Naive thymus-derived CD4-positive, alpha-beta T cell (primary cell): ENCODE data around the gene ABR. TPM values are rescaled to one million over a fixed set of nuclear protein-coding genes. Genes with fewer than 3 reads are reported as not detected.

Experiments
- ATAC-seq: fragments of 150-1000 bp; cut with Tn5 transposase; 2 replicates; pipeline ENCODE4 v1.10.0; 2021; ENCODE audit warnings: mild to moderate bottlenecking, moderate library complexity
- CTCF ChIA-PET: fragments of 350-600 bp; sonication (Branson Sonifier 250); formaldehyde crosslinking; loops from one replicate; lab custom pipeline; 2021; ENCODE audit warnings: antibody characterized with exemption; lab: Charles Lee
- POLR2A ChIA-PET: fragments of 350-600 bp; sonication (Branson Sonifier 250); formaldehyde crosslinking; loops from one replicate; lab custom pipeline; 2021; ENCODE audit warnings: antibody characterized with exemption, inconsistent platforms; lab: Charles Lee
- DNase-seq, 9 donors: peaks; one replicate each; pipeline versions ENCODE4 v3.0.0 to v3.0.0-alpha.2; 2020 to 2022; ENCODE audit warnings: mixed read lengths in 1 of 9
- H3K27ac ChIP-seq: one replicate; pipeline ENCODE4 v1.7.0; 2013; ENCODE audit warnings: mild to moderate bottlenecking, low read depth, low read length, moderate library complexity
- H3K27me3 ChIP-seq, 2 donors: one replicate each; pipeline ENCODE4 v1.7.0; 2013; ENCODE audit warnings: low read length in 2 of 2, mild to moderate bottlenecking in 2 of 2, moderate library complexity in 2 of 2; ENCODE audit not compliant: control insufficient read depth in 2 of 2, insufficient read depth in 2 of 2
- H3K36me3 ChIP-seq, 3 experiments: 1 replicate in 2 of 3; 2 replicates in 1 of 3; pipeline ENCODE4 v1.7.0; 2013; ENCODE audit warnings: low read length in 3 of 3, mild to moderate bottlenecking in 3 of 3, moderate library complexity in 1 of 3; ENCODE audit not compliant: insufficient read depth in 3 of 3, control insufficient read depth in 2 of 3
- H3K4me1 ChIP-seq, 2 donors: one replicate each; pipeline ENCODE4 v1.7.0; 2013; ENCODE audit warnings: low read length in 2 of 2, mild to moderate bottlenecking in 2 of 2, moderate library complexity in 1 of 2; ENCODE audit not compliant: control insufficient read depth in 2 of 2, insufficient read depth in 2 of 2
- H3K4me3 ChIP-seq: 2 replicates; pipeline ENCODE4 v1.7.0; 2013; ENCODE audit warnings: mild to moderate bottlenecking, low read length
- H3K9me3 ChIP-seq, 3 experiments: 1 replicate in 2 of 3; 2 replicates in 1 of 3; pipeline ENCODE4 v1.7.0; 2013; ENCODE audit warnings: low read length in 3 of 3; ENCODE audit not compliant: control insufficient read depth in 2 of 3
- H3K27ac Mint-ChIP-seq, 9 donors: one replicate each; pipeline ENCODE4 v1.8.0; 2020 to 2022; ENCODE audit warnings: mixed read lengths in 9 of 9, mild to moderate bottlenecking in 8 of 9, moderate library complexity in 5 of 9, inconsistent platforms in 2 of 9
- H3K27me3 Mint-ChIP-seq, 5 donors: one replicate each; pipeline ENCODE4 v1.8.0; 2021 to 2022; ENCODE audit warnings: mixed read lengths in 5 of 5, mild to moderate bottlenecking in 1 of 5
- H3K36me3 Mint-ChIP-seq, 5 donors: one replicate each; pipeline ENCODE4 v1.8.0; 2020 to 2022; ENCODE audit warnings: mixed read lengths in 5 of 5, mild to moderate bottlenecking in 3 of 5, inconsistent platforms in 1 of 5
- H3K4me1 Mint-ChIP-seq, 7 donors: one replicate each; pipeline ENCODE4 v1.8.0; 2020 to 2022; ENCODE audit warnings: mixed read lengths in 7 of 7, mild to moderate bottlenecking in 3 of 7, inconsistent platforms in 1 of 7
- H3K4me3 Mint-ChIP-seq, 10 donors: one replicate each; pipeline ENCODE4 v1.8.0; 2020 to 2022; ENCODE audit warnings: mild to moderate bottlenecking in 10 of 10, mixed read lengths in 10 of 10, moderate library complexity in 6 of 10, inconsistent platforms in 2 of 10
- H3K9me3 Mint-ChIP-seq, 11 donors: one replicate each; pipeline ENCODE4 v1.8.0; 2020 to 2022; ENCODE audit warnings: mixed read lengths in 11 of 11, mild to moderate bottlenecking in 4 of 11, inconsistent platforms in 1 of 11, moderate library complexity in 1 of 11
- intact Hi-C, 2 donors: fragments of 100-400 bp; cut with micrococcal nuclease; formaldehyde crosslinking; loops; one replicate each; pipeline ENCODE4 v1.15.1; 2023
- polyA plus RNA-seq, 2 donors: library from polyadenylated mRNA; unstranded; fragments of 300-500 nt; fragmentation: Illumina TruSeq; gene quantifications; one replicate each; pipeline ENCODE4 v1.2.3, GENCODE V29; 2021
- total RNA-seq, 6 experiments: library from RNA in 5 of 6; stranded (reverse) in 5 of 6; gene quantifications; 1 replicate in 5 of 6; 2 replicates in 1 of 6; pipeline ENCODE4 v1.2.3 and lab custom pipeline; 2021 to 2026

ABR gene
- total and polyA plus RNA-seq, 7 experiments from 2014 or later = 13.1 to 152 (median 139) TPM

DNA sequence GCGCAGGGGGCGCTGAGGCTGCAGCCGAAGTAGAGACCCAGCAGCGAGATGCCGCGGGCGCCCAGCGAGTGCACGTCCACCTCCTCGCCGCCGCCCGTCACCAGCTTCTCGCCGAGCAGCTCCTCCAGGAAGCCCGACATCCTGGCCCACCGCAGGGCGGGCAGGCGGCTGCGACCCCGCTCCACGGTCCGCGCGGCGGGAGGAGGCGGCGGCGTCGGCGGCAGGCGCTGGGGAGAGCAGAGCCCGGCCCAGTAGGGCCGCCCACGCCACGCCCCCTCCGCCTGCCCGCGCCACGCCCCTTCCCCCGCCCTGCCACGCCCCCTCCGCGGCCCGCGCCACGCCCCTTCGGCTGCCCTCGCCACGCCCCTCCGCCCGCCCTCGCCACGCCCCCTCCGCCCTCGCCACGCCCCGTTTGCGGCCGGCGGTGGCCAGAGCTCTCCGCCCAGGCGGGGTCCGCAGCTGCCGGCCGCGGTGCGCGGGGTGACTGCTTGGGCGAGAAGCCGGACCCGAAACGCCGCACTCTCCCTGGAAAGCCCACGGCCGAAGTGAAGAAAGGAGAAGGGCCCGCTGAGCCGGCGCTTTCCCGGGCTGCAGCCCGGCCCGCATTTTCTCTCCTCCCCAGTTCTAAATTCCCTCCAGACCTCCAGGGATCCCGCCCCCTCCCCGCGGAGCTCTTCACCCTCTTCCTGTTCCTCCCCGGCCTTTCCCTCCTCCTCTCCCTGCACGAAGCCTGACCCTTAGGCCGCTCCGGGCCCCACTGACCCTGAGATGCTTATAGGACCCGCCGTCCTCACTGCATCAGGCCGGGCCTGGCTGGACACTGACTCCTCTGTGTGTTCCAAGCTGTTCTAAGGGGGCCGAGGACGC lies 200.0 kb downstream of the ABR start, which contains the start of gene NXN:
TSS of gene NXN (minus strand) at position 238 of the 867 bp plus-strand sequence.
- peaks cover 8 to 19% of the 10 kb centered on the region in 2 donors for H3K4me1 ChIP-seq
- Mint-ChIP-seq H3K9me3 (no peaks in the 10 kb centered on the region), H3K4me3 (peak within 1 kb of the TSS; percentile 64 to 88 (median 80)), H3K27ac (peak within 1 kb of the TSS in 7 of 9 donors; percentile 72 to 88 (median 79)), H3K27me3 (peaks cover 27 to 42% (median 34%) of the 10 kb centered on the region in 5 donors), H3K36me3 (no peaks in the 10 kb centered on the region), H3K4me1 (peaks cover 13 to 20% (median 15%) of the 10 kb centered on the region in 7 donors)
- ChIA-PET CTCF (interaction anchor here (1.2 to 4.7 kb wide), 4 partner anchors 17 to 198 kb away, joined by 3 to 35 read pairs (median 18); partner anchors contain the start of genes GLOD4, MRM3 and TIMM22), POLR2A (interaction anchor here (1.4 to 2.7 kb wide), 4 partner anchors 17 to 564 kb away, joined by 3 to 25 read pairs (median 10); partner anchors contain the start of genes GLOD4, MRM3 and TIMM22)
- H3K27ac ChIP-seq = peak within 1 kb of the TSS; percentile 56
- ATAC-seq = peak; percentile 99
- intact Hi-C loops = loop anchor here (1.0 to 5.0 kb wide), 5 partner anchors 227 to 837 kb away; partner anchors contain the start of genes GEMIN4 (in 1 of the 2), TLCD3A (in 1 of the 2) and VPS53 (in 1 of the 2)
- H3K4me3 ChIP-seq = peak within 1 kb of the TSS; percentile 50
- H3K9me3 ChIP-seq = no peaks in the 10 kb centered on the region
- no peaks in the 10 kb centered on the region for H3K36me3 ChIP-seq
- peak; percentile 72 to 96 (median 83) for DNase-seq
- H3K27me3 ChIP-seq = peaks cover 6 to 11% of the 10 kb centered on the region in 2 donors

DNA sequence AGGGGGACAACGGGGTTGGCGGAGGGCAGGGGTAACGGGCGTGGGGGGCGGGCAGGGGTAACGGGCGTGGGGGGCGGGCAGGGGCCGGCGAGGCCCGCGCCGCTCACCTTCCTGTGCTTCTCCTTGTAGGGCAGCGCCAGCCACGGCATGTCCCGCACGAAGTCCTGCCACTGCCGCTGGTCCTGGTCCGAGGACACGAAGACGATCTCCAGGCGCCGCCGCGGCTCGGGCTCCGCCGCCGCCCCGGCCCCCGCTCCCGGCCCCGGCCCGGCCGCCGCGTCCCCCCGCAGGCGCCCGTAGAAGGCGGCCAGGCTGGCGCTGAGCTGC lies 200.6 kb downstream of the ABR start:
- DNase-seq (peak in 1 of 9 donors; percentile 16), ATAC-seq (no peak)
- no peak overlapping the region for H3K4me3 ChIP-seq
- peaks cover 8 to 19% of the 10 kb centered on the region in 2 donors for H3K4me1 ChIP-seq
- Mint-ChIP-seq H3K36me3 (no peaks in the 10 kb centered on the region), H3K9me3 (no peaks in the 10 kb centered on the region), H3K4me3 (peak overlapping the region in 3 of 10 donors; percentile 79 to 80 (median 80)), H3K4me1 (peaks cover 13 to 20% (median 15%) of the 10 kb centered on the region in 7 donors), H3K27me3 (peaks cover 30 to 44% (median 37%) of the 10 kb centered on the region in 5 donors), H3K27ac (no peak overlapping the region)
- CTCF ChIA-PET = interaction anchor here (2.1 to 4.7 kb wide), 2 partner anchors 18 to 100 kb away, joined by 23 to 35 read pairs; partner anchors contain the start of gene TIMM22
- intact Hi-C loops = loop anchor here (1.0 to 5.0 kb wide), 3 partner anchors 227 to 265 kb away; partner anchors contain the start of genes GEMIN4 (in 1 of the 2), TLCD3A (in 1 of the 2) and VPS53 (in 1 of the 2)
- H3K27ac ChIP-seq = no peak overlapping the region
- H3K27me3 ChIP-seq = peaks cover 6 to 11% of the 10 kb centered on the region in 2 donors
- no peaks in the 10 kb centered on the region for H3K36me3 ChIP-seq
- no peaks in the 10 kb centered on the region for H3K9me3 ChIP-seq
- POLR2A ChIA-PET = interaction anchor here (2.1 to 2.7 kb wide), 2 partner anchors 18 to 197 kb away, joined by 17 to 25 read pairs; partner anchors contain the start of genes GLOD4, MRM3 and TIMM22

DNA sequence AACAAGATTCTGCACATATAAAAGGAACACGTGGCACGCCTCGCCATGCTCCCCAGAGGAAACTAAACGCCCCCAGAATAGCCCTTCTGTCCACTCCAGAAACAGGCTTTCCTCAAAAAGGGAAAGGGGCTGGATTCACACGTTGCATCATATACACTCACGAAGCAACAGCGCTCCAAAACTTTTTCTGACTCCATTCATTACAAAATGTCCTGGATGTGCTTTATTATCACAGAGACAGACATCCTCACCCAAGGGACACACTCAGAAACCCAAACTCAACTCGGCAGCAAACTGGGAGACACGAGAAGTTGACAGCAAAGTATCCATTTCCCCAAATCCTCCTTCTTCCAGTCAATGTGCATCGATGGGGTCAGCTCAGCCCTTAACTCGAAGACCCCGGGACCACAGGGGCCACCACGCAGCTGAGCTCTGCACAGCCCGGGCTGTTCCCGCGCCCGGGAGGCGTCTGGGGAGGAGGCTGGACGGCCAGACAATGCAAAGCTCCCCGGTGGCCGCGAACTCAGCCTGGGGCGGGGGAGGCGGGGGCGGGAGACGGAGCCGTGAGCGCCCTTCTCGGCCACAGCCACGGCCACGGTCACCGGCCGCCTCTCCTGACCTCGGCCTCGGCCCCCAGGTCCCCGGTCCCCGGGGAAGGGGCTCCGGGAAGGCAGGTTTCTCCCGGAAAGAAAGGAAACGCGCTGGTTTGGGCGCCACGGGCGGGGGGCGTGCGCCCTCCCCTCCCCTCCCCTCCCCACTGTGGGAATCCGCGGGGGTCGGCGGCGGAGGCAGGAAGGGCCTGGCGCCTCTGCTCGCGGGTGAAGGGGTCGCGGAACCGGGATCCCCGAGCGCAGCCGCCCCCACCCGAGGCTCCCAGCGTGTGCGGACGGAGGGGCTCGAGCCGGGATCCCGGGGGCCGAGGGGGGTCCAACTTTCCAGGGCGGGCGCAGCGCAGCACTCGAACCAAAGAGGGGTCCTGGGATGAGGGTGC lies 201.4 kb downstream of the ABR start:
- H3K27ac Mint-ChIP-seq = peak overlapping the region in 7 of 9 donors; percentile 8 to 83 (median 49)
- no peak for ATAC-seq
- H3K4me1 Mint-ChIP-seq = peaks cover 13 to 20% (median 15%) of the 10 kb centered on the region in 7 donors
- peaks cover 8 to 19% of the 10 kb centered on the region in 2 donors for H3K4me1 ChIP-seq
- peaks cover 32 to 44% (median 40%) of the 10 kb centered on the region in 5 donors for H3K27me3 Mint-ChIP-seq
- no peak overlapping the region for H3K4me3 ChIP-seq
- intact Hi-C loops = loop anchor here (1.0 to 5.0 kb wide), 3 partner anchors 226 to 264 kb away; partner anchors contain the start of genes GEMIN4 (in 1 of the 2), TLCD3A (in 1 of the 2) and VPS53 (in 1 of the 2)
- DNase-seq = peak in 3 of 9 donors; percentile 11 to 26 (median 20)
- H3K9me3 ChIP-seq = no peaks in the 10 kb centered on the region
- no peaks in the 10 kb centered on the region for H3K36me3 ChIP-seq
- no peaks in the 10 kb centered on the region for H3K36me3 Mint-ChIP-seq
- ChIA-PET POLR2A (no interaction called here), CTCF (interaction anchor here (1.4 to 4.7 kb wide), 2 partner anchors 19 kb away, joined by 3 to 35 read pairs; partner anchors contain the start of gene TIMM22)
- peak overlapping the region; percentile 70 to 92 (median 80) for H3K4me3 Mint-ChIP-seq
- H3K9me3 Mint-ChIP-seq = no peaks in the 10 kb centered on the region
- peaks cover 6 to 11% of the 10 kb centered on the region in 2 donors for H3K27me3 ChIP-seq
- H3K27ac ChIP-seq = no peak overlapping the region

DNA sequence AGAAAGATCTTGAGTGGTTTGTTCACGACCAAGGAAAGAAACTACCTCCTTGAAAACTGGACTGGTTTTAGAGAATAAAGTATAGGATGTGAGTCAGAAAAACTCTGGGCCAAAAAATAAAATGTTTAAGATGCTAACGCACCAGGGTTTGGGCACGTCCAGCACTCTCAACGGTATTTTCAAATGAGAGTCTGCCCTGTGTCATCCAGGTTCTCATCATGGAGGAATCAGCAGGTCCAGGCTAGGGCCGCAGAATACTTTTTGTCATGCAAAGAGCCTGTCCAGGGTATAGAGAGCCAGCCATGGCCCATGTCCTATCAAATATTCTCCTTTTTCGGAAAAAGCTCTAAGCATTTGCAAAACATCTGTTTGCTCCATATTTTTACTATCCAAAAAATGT lies 202.6 kb downstream of the ABR start:
- no peak overlapping the region for H3K27ac Mint-ChIP-seq
- peaks cover 13 to 20% (median 15%) of the 10 kb centered on the region in 7 donors for H3K4me1 Mint-ChIP-seq
- H3K27me3 ChIP-seq = peaks cover 6 to 11% of the 10 kb centered on the region in 2 donors
- H3K36me3 Mint-ChIP-seq = no peaks in the 10 kb centered on the region
- intact Hi-C loops = loop anchor here in 1 of 2 donors (5.0 kb wide), 1 partner anchor 245 kb away; the partner anchor contains the start of gene TLCD3A
- ATAC-seq (no peak), DNase-seq (no peak)
- POLR2A ChIA-PET = no interaction called here
- H3K27me3 Mint-ChIP-seq = peaks cover 42 to 46% (median 44%) of the 10 kb centered on the region in 5 donors
- no peaks in the 10 kb centered on the region for H3K36me3 ChIP-seq
- H3K27ac ChIP-seq = no peak overlapping the region
- H3K4me1 ChIP-seq = peaks cover 8 to 19% of the 10 kb centered on the region in 2 donors
- CTCF ChIA-PET = interaction anchor here (0.7 kb wide), 1 partner anchor 200 kb away, joined by 3 read pairs; no protein-coding TSS in a partner anchor
- no peaks in the 10 kb centered on the region for H3K9me3 ChIP-seq
- H3K4me3 ChIP-seq = no peak overlapping the region
- no peak overlapping the region for H3K4me3 Mint-ChIP-seq
- no peaks in the 10 kb centered on the region for H3K9me3 Mint-ChIP-seq

DNA sequence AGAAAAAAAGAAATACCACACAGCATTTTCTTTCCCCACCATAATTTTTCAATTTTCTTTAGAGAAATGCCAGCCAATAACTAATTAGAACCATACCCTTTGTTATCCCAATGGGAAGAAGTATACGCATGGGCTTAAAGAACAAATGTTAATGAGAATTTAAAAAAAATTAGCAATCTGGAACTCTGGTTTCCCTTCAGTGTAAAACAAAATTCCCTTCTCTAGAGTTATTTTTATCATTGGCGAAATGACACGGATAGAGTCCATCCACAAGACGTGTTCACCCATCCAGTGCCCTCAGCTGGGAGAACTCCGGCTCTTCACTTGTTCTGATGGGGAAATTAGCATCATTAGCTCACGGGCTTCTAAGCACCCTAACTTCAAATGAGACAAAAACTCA lies 203.5 kb downstream of the ABR start:
- POLR2A ChIA-PET = interaction anchor here (0.6 kb wide), 1 partner anchor 239 kb away, joined by 4 read pairs; no protein-coding TSS in a partner anchor

More for the DNA sequence above, 203.5 kb downstream of the ABR start:
- CTCF ChIA-PET = interaction anchor here (0.7 kb wide), 1 partner anchor 12 kb away, joined by 3 read pairs; no protein-coding TSS in a partner anchor
- no peaks in the 10 kb centered on the region for H3K9me3 ChIP-seq
- Mint-ChIP-seq H3K27ac (no peak overlapping the region), H3K36me3 (no peaks in the 10 kb centered on the region), H3K9me3 (no peaks in the 10 kb centered on the region), H3K4me3 (no peak overlapping the region), H3K27me3 (peaks cover 43 to 46% (median 44%) of the 10 kb centered on the region in 5 donors), H3K4me1 (peaks cover 13 to 20% (median 15%) of the 10 kb centered on the region in 7 donors)
- no peaks in the 10 kb centered on the region for H3K36me3 ChIP-seq
- H3K27ac ChIP-seq = no peak overlapping the region
- no peak for DNase-seq
- intact Hi-C loops = loop anchor here in 1 of 2 donors (5.0 kb wide), 1 partner anchor 244 kb away; the partner anchor contains the start of gene TLCD3A
- peaks cover 6 to 11% of the 10 kb centered on the region in 2 donors for H3K27me3 ChIP-seq
- no peak overlapping the region for H3K4me3 ChIP-seq
- H3K4me1 ChIP-seq = peaks cover 8 to 19% of the 10 kb centered on the region in 2 donors
- no peak for ATAC-seq
